HepG2 (cell line): ENCODE results near the gene FGFR4. TPM values are rescaled to one million over a fixed set of nuclear protein-coding genes. Genes with fewer than 3 reads are reported as not detected.

Source experiments
- ARHGAP35 ChIP-seq: sonication (generic); formaldehyde crosslinking; IDR thresholded peaks from 2 replicates; pipeline ENCODE4 v1.9.0; 2022; ENCODE audit warnings: mild to moderate bottlenecking, inconsistent platforms, moderate library complexity, missing genetic modification reagents, borderline replicate concordance
- BRCA1 ChIP-seq: sonication (generic); formaldehyde crosslinking; IDR thresholded peaks from 2 replicates; pipeline ENCODE4 v1.4.0; 2020; ENCODE audit warnings: missing genetic modification reagents
- CREB3 ChIP-seq: sonication (generic); formaldehyde crosslinking; IDR thresholded peaks from 2 replicates; pipeline ENCODE4 v1.5.0; 2020; ENCODE audit warnings: missing genetic modification reagents
- KLF9 ChIP-seq: IDR thresholded peaks from 2 replicates; pipeline ENCODE4 v1.6.1; 2016; ENCODE audit warnings: low read depth
- MYPOP ChIP-seq: sonication (generic); formaldehyde crosslinking; IDR thresholded peaks from 2 replicates; pipeline ENCODE4 v1.8.1; 2023; ENCODE audit warnings: mild to moderate bottlenecking, moderate library complexity, missing genetic modification reagents
- NFKB2 ChIP-seq: sonication (generic); formaldehyde crosslinking; IDR thresholded peaks from 2 replicates; pipeline ENCODE4 v1.4.0; 2020; ENCODE audit warnings: missing genetic modification reagents, borderline replicate concordance
- NFKBIZ ChIP-seq: IDR thresholded peaks from 2 replicates; pipeline ENCODE4 v1.6.1; 2018; ENCODE audit warnings: missing genetic modification reagents, missing compliant biosample characterization
- PITX1 ChIP-seq: sonication (generic); formaldehyde crosslinking; IDR thresholded peaks from 2 replicates; pipeline ENCODE4 v1.5.1; 2020; ENCODE audit warnings: mild to moderate bottlenecking, missing genetic modification reagents
- RBM22 ChIP-seq: fragments of 200-400 bp; formaldehyde crosslinking; optimal IDR thresholded peaks from 2 replicates; pipeline ENCODE3; 2017; ENCODE audit warnings: mild to moderate bottlenecking, low read length, moderate library complexity
- RFXAP ChIP-seq: sonication (generic); formaldehyde crosslinking; IDR thresholded peaks from 2 replicates; pipeline ENCODE4 v1.4.0; 2020; ENCODE audit warnings: missing genetic modification reagents, borderline replicate concordance
- SIX4 ChIP-seq: sonication (generic); formaldehyde crosslinking; IDR thresholded peaks from 2 replicates; pipeline ENCODE4 v1.4.0; 2020; ENCODE audit warnings: missing genetic modification reagents
- ZFYVE20 ChIP-seq: sonication (generic); formaldehyde crosslinking; IDR thresholded peaks from 2 replicates; pipeline ENCODE4 v1.8.0; 2023; ENCODE audit warnings: low read depth, mild to moderate bottlenecking, moderate library complexity, missing genetic modification reagents, borderline replicate concordance
- ZNF180 ChIP-seq: sonication (generic); formaldehyde crosslinking; IDR thresholded peaks from 2 replicates; pipeline ENCODE4 v1.4.0; 2020; ENCODE audit warnings: low read depth, missing genetic modification reagents, borderline replicate concordance
- ZNF225 ChIP-seq: sonication (generic); formaldehyde crosslinking; IDR thresholded peaks from 2 replicates; pipeline ENCODE4 v1.4.0; 2020; ENCODE audit warnings: mild to moderate bottlenecking, missing genetic modification reagents
- ZNF3 ChIP-seq: IDR thresholded peaks from 2 replicates; pipeline ENCODE4 v1.7.0; 2017; ENCODE audit warnings: inconsistent platforms
- ZNF569 ChIP-seq: sonication (generic); formaldehyde crosslinking; IDR thresholded peaks from 2 replicates; pipeline ENCODE4 v1.5.0; 2020; ENCODE audit warnings: mild to moderate bottlenecking, missing genetic modification reagents, moderate library complexity, borderline replicate concordance
- ZNF720 ChIP-seq: sonication (generic); formaldehyde crosslinking; IDR thresholded peaks from 2 replicates; pipeline ENCODE4 v1.4.0; 2020; ENCODE audit warnings: missing genetic modification reagents
- ZNF83 ChIP-seq: sonication (generic); formaldehyde crosslinking; IDR thresholded peaks from 2 replicates; pipeline ENCODE4 v1.4.0; 2020; ENCODE audit warnings: missing genetic modification reagents, mild to moderate bottlenecking, borderline replicate concordance
- polyA plus RNA-seq, 8 experiments: library from polyadenylated mRNA; depleted of rRNA in 3 of 8; stranded (reverse) in 7 of 8; unstranded in 1 of 8; fragments of >200 nt; fragmentation: Illumina TruSeq in 4 of 8; extraction: Trizol in 4 of 8; gene quantifications; 2 replicates each; pipeline versions ENCODE4 v1.2.1 to v1.2.3, GENCODE V29; 2011 to 2016; ENCODE audit warnings: low read depth in 4 of 8, missing spikeins in 1 of 8, mixed read lengths in 1 of 8; ENCODE audit not compliant: insufficient read depth in 1 of 8
- total RNA-seq, 5 experiments: library from RNA; depleted of rRNA; stranded (reverse); fragments of >200 nt; fragmentation: Illumina TruSeq; extraction: Trizol; gene quantifications; 2 replicates each; pipeline ENCODE4 v1.2.3, GENCODE V29; 2016; ENCODE audit warnings: low read depth in 1 of 5
- TF ChIP-seq, protein P1 (sequence below): sonication (generic); formaldehyde crosslinking; IDR thresholded peaks from 2 replicates; pipeline ENCODE4 v1.5.0; 2020; ENCODE audit warnings: mild to moderate bottlenecking, missing genetic modification reagents, borderline replicate concordance

Gene FGFR4
- total and polyA plus RNA-seq, 2 of the 13 experiments (the other 11 are each of a cell fraction or from before 2014, with no cell fraction given), result 129 to 219 TPM

GRCh38 chr5:177086654-177087397, at the start of gene FGFR4 (continued):
- TF ChIP-seq, protein P1, sequence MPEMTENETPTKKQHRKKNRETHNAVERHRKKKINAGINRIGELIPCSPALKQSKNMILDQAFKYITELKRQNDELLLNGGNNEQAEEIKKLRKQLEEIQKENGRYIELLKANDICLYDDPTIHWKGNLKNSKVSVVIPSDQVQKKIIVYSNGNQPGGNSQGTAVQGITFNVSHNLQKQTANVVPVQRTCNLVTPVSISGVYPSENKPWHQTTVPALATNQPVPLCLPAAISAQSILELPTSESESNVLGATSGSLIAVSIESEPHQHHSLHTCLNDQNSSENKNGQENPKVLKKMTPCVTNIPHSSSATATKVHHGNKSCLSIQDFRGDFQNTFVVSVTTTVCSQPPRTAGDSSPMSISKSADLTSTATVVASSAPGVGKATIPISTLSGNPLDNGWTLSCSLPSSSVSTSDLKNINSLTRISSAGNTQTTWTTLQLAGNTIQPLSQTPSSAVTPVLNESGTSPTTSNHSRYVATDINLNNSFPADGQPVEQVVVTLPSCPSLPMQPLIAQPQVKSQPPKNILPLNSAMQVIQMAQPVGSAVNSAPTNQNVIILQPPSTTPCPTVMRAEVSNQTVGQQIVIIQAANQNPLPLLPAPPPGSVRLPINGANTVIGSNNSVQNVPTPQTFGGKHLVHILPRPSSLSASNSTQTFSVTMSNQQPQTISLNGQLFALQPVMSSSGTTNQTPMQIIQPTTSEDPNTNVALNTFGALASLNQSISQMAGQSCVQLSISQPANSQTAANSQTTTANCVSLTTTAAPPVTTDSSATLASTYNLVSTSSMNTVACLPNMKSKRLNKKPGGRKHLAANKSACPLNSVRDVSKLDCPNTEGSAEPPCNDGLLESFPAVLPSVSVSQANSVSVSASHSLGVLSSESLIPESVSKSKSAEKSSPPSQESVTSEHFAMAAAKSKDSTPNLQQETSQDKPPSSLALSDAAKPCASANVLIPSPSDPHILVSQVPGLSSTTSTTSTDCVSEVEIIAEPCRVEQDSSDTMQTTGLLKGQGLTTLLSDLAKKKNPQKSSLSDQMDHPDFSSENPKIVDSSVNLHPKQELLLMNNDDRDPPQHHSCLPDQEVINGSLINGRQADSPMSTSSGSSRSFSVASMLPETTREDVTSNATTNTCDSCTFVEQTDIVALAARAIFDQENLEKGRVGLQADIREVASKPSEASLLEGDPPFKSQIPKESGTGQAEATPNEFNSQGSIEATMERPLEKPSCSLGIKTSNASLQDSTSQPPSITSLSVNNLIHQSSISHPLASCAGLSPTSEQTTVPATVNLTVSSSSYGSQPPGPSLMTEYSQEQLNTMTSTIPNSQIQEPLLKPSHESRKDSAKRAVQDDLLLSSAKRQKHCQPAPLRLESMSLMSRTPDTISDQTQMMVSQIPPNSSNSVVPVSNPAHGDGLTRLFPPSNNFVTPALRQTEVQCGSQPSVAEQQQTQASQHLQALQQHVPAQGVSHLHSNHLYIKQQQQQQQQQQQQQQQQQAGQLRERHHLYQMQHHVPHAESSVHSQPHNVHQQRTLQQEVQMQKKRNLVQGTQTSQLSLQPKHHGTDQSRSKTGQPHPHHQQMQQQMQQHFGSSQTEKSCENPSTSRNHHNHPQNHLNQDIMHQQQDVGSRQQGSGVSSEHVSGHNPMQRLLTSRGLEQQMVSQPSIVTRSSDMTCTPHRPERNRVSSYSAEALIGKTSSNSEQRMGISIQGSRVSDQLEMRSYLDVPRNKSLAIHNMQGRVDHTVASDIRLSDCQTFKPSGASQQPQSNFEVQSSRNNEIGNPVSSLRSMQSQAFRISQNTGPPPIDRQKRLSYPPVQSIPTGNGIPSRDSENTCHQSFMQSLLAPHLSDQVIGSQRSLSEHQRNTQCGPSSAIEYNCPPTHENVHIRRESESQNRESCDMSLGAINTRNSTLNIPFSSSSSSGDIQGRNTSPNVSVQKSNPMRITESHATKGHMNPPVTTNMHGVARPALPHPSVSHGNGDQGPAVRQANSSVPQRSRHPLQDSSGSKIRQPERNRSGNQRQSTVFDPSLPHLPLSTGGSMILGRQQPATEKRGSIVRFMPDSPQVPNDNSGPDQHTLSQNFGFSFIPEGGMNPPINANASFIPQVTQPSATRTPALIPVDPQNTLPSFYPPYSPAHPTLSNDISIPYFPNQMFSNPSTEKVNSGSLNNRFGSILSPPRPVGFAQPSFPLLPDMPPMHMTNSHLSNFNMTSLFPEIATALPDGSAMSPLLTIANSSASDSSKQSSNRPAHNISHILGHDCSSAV (CRISPR knock-in tag), result peak; percentile 67; the same call in 1 of the 2 replicates
- 0 out of 2 replicates have a peak, but pooled peaks have one; percentile 28 for TF ChIP-seq SIX4 (CRISPR knock-in tag)
- no peak for TF ChIP-seq ZNF569 (CRISPR knock-in tag)
- no peak for TF ChIP-seq ZNF3
- TF ChIP-seq ZNF83 (CRISPR knock-in tag), result no peak; the same call in 1 of the 2 replicates
- TF ChIP-seq NFKBIZ (CRISPR knock-in tag), result 0 out of 2 replicates have a peak, but pooled peaks have one; percentile 58
- TF ChIP-seq RFXAP (CRISPR knock-in tag), result peak; percentile 91
- TF ChIP-seq KLF9 (CRISPR knock-in tag), result no peak
- no peak for TF ChIP-seq ZFYVE20
- peak; percentile 72; the same call in 1 of the 2 replicates for TF ChIP-seq PITX1
- peak; percentile 58; the same call in 1 of the 2 replicates for TF ChIP-seq BRCA1 (CRISPR knock-in tag)
- peak; percentile 77 for TF ChIP-seq MYPOP
- TF ChIP-seq ZNF225 (CRISPR knock-in tag), result no peak; the same call in 1 of the 2 replicates
- no peak; the same call in 1 of the 2 replicates for TF ChIP-seq ARHGAP35 (CRISPR knock-in tag)
- TF ChIP-seq ZNF180 (CRISPR knock-in tag), result no peak
- TF ChIP-seq RBM22, result no peak
- TF ChIP-seq NFKB2 (CRISPR knock-in tag), result peak; percentile 43; the same call in 1 of the 2 replicates
- peak; percentile 70; the same call in 1 of the 2 replicates for TF ChIP-seq CREB3 (CRISPR knock-in tag)
- no peak for TF ChIP-seq ZNF720 (CRISPR knock-in tag)
